K562 (cell line): ENCODE results near the gene ZBTB8A. TPM values are rescaled to one million over a fixed set of nuclear protein-coding genes. Genes with fewer than 3 reads are reported as not detected.

Experiments
- CBX8 ChIP-seq: fragments of 200-600 bp; sonication (generic); IDR thresholded peaks from 2 replicates; pipeline ENCODE4 v1.6.1; 2012; ENCODE audit warnings: borderline replicate concordance, mixed run types, low read depth, mild to moderate bottlenecking, moderate library complexity, mixed read lengths, low read length, control low read depth, inconsistent platforms; ENCODE audit not compliant: poor library complexity, severe bottlenecking; ENCODE audit errors: extremely low read depth
- ELF2 ChIP-seq: fragments of 250-450 bp; sonication (Bioruptor Pico); IDR thresholded peaks from 2 replicates; pipeline ENCODE4 v1.5.0; 2021; ENCODE audit warnings: mild to moderate bottlenecking
- ELK1 ChIP-seq: sonication (generic); formaldehyde crosslinking; IDR thresholded peaks from 2 replicates; pipeline ENCODE4 v1.8.1; 2022; ENCODE audit warnings: missing genetic modification reagents
- HEY1 ChIP-seq: fragments of 250-450 bp; sonication (Bioruptor Pico); IDR thresholded peaks from 2 replicates; pipeline ENCODE4 v1.5.0; 2020; ENCODE audit warnings: mild to moderate bottlenecking, moderate library complexity, borderline replicate concordance
- LCOR ChIP-seq: sonication (generic); formaldehyde crosslinking; IDR thresholded peaks from 2 replicates; pipeline ENCODE4 v1.8.0; 2022; ENCODE audit warnings: mild to moderate bottlenecking, missing genetic modification reagents
- POLR2B ChIP-seq: fragments of 450-650 bp; IDR thresholded peaks from 2 replicates; pipeline ENCODE4 v1.6.1; 2018; ENCODE audit warnings: low read depth; ENCODE audit not compliant: partially characterized antibody
- SMAD3 ChIP-seq: fragments of 450-650 bp; formaldehyde crosslinking; conservative IDR thresholded peaks from 2 replicates; pipeline ENCODE4 v1.4.0; 2020; ENCODE audit warnings: mild to moderate bottlenecking
- SMC3 ChIP-seq: conservative IDR thresholded peaks from 2 replicates; pipeline ENCODE4 v1.6.1; 2011; ENCODE audit warnings: low read depth, low read length, improper control_type of control experiment; ENCODE audit not compliant: insufficient read depth
- U2AF1 ChIP-seq: fragments of 200-400 bp; formaldehyde crosslinking; optimal IDR thresholded peaks from 2 replicates; pipeline ENCODE3; 2017; ENCODE audit warnings: mild to moderate bottlenecking, low read depth, low read length, moderate library complexity
- VEZF1 ChIP-seq: fragments of 200-800 bp; sonication (Bioruptor generic); IDR thresholded peaks from 2 replicates; pipeline ENCODE4 v1.6.1; 2017; ENCODE audit warnings: missing genetic modification characterization, missing compliant biosample characterization
- XRCC5 ChIP-seq: fragments of 200-400 bp; formaldehyde crosslinking; IDR thresholded peaks from 2 replicates; pipeline ENCODE4 v1.6.1; 2017; ENCODE audit warnings: low read depth, mild to moderate bottlenecking, low read length
- YBX1 ChIP-seq: fragments of 450-650 bp; IDR thresholded peaks from 2 replicates; pipeline ENCODE4 v1.7.1; 2016; ENCODE audit warnings: mild to moderate bottlenecking
- ZNF232 ChIP-seq: sonication (generic); formaldehyde crosslinking; IDR thresholded peaks from 2 replicates; pipeline ENCODE4 v1.8.0; 2022; ENCODE audit warnings: mild to moderate bottlenecking, missing genetic modification reagents
- ZNF3 ChIP-seq: fragments of 250-450 bp; sonication (Bioruptor Pico); IDR thresholded peaks from 2 replicates; pipeline ENCODE4 v1.5.0; 2021; ENCODE audit warnings: mild to moderate bottlenecking, moderate library complexity
- ZNF778 ChIP-seq: fragments of 450-650 bp; formaldehyde crosslinking; IDR thresholded peaks from 2 replicates; pipeline ENCODE4 v1.4.0; 2020; ENCODE audit warnings: mild to moderate bottlenecking, moderate library complexity
- polyA plus RNA-seq, 8 experiments: library from polyadenylated mRNA; depleted of rRNA in 4 of 8; stranded (reverse) in 5 of 8; unstranded in 3 of 8; fragments of >200 nt; fragmentation: Nextera tagmentation in 2 of 8; fragmentation: Illumina TruSeq in 1 of 8; extraction: Ambion mirVana in 2 of 8; extraction: Trizol in 1 of 8; gene quantifications; 2 replicates each; pipeline versions ENCODE4 v1.2.1 to v1.2.3, GENCODE V29; 2011 to 2014; ENCODE audit warnings: inconsistent platforms in 1 of 8, missing spikeins in 1 of 8
- total RNA-seq, 7 experiments: library from RNA; depleted of rRNA in 6 of 7; stranded (reverse); fragments of >200 nt in 6 of 7; fragmentation: Illumina TruSeq in 2 of 7; extraction: Trizol in 2 of 7; gene quantifications; 2 replicates each; pipeline versions ENCODE4 v1.2.1 to v1.2.3, GENCODE V29; 2011 to 2021; ENCODE audit warnings: low replicate concordance in 1 of 7
- TF ChIP-seq, protein P1 (sequence below): fragments of 450-650 bp; formaldehyde crosslinking; IDR thresholded peaks from 2 replicates; pipeline ENCODE4 v1.4.0; 2022; ENCODE audit warnings: missing genetic modification characterization
- TF ChIP-seq, protein P2 (sequence below), 2 experiments: IDR thresholded peaks; 2 replicates each; pipeline ENCODE4 v1.6.1; 2012; ENCODE audit warnings: improper control_type of control experiment in 2 of 2, low read depth in 2 of 2, low read length in 2 of 2, borderline replicate concordance in 1 of 2
- TF ChIP-seq, protein P3 (sequence below): IDR thresholded peaks from 2 replicates; pipeline ENCODE4 v1.6.1; 2011; ENCODE audit warnings: borderline replicate concordance, low read depth, mild to moderate bottlenecking, moderate library complexity, low read length; ENCODE audit not compliant: insufficient read depth, poor library complexity, severe bottlenecking

ZBTB8A gene
- total and polyA plus RNA-seq, 9 of the 15 experiments (the other 6 are each of a cell fraction or from before 2014, with no cell fraction given), result 0.01 to 0.64 (median 0.09) TPM

- TF ChIP-seq ZNF778 (no peak), LCOR (0 out of 2 replicates have a peak, but pooled peaks have one; percentile 27), ELF2 (no peak), ZNF232 (CRISPR knock-in tag) (no peak), U2AF1 (no peak), ELK1 (CRISPR knock-in tag) (no peak), VEZF1 (CRISPR knock-in tag) (peak; percentile 44), HEY1 (no peak), YBX1 (no peak), ZNF3 (no peak), SMAD3 (CRISPR knock-in tag) (no peak), POLR2B (no peak), CBX8 (no peak), SMC3 (no peak), XRCC5 (no peak)
- TF ChIP-seq, protein P1, sequence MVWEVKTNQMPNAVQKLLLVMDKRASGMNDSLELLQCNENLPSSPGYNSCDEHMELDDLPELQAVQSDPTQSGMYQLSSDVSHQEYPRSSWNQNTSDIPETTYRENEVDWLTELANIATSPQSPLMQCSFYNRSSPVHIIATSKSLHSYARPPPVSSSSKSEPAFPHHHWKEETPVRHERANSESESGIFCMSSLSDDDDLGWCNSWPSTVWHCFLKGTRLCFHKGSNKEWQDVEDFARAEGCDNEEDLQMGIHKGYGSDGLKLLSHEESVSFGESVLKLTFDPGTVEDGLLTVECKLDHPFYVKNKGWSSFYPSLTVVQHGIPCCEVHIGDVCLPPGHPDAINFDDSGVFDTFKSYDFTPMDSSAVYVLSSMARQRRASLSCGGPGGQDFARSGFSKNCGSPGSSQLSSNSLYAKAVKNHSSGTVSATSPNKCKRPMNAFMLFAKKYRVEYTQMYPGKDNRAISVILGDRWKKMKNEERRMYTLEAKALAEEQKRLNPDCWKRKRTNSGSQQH (CRISPR knock-in tag), result no peak
- TF ChIP-seq, protein P2, sequence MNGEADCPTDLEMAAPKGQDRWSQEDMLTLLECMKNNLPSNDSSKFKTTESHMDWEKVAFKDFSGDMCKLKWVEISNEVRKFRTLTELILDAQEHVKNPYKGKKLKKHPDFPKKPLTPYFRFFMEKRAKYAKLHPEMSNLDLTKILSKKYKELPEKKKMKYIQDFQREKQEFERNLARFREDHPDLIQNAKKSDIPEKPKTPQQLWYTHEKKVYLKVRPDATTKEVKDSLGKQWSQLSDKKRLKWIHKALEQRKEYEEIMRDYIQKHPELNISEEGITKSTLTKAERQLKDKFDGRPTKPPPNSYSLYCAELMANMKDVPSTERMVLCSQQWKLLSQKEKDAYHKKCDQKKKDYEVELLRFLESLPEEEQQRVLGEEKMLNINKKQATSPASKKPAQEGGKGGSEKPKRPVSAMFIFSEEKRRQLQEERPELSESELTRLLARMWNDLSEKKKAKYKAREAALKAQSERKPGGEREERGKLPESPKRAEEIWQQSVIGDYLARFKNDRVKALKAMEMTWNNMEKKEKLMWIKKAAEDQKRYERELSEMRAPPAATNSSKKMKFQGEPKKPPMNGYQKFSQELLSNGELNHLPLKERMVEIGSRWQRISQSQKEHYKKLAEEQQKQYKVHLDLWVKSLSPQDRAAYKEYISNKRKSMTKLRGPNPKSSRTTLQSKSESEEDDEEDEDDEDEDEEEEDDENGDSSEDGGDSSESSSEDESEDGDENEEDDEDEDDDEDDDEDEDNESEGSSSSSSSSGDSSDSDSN (IDR thresholded peaks at IDR 0.05; ENCODE audit: borderline replicate concordance in 1 of 2, low read depth in 2 of 2, low read length in 2 of 2), result no peak; a peak in 1 of 4 replicates
- TF ChIP-seq, protein P3, sequence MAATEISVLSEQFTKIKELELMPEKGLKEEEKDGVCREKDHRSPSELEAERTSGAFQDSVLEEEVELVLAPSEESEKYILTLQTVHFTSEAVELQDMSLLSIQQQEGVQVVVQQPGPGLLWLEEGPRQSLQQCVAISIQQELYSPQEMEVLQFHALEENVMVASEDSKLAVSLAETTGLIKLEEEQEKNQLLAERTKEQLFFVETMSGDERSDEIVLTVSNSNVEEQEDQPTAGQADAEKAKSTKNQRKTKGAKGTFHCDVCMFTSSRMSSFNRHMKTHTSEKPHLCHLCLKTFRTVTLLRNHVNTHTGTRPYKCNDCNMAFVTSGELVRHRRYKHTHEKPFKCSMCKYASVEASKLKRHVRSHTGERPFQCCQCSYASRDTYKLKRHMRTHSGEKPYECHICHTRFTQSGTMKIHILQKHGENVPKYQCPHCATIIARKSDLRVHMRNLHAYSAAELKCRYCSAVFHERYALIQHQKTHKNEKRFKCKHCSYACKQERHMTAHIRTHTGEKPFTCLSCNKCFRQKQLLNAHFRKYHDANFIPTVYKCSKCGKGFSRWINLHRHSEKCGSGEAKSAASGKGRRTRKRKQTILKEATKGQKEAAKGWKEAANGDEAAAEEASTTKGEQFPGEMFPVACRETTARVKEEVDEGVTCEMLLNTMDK, result peak; percentile 81
Observed at GRCh38 chr1:32500387-32501209, 38.6 kb upstream of the ZBTB8A start (continued).
